ENCODE measurements around the gene DNMT1.

The DNMT1 gene

GRCh38 chr19:10100163-10100785, 94.5 kb downstream of the DNMT1 start:
- DNase-seq (ENCODE audit: low read depth): no peak
- peak overlapping the region; percentile 22; the same call in 1 of the 2 replicates for H3K4me3 ChIP-seq (ENCODE audit: low read depth, low read length)
- TF ChIP-seq CTCF (IDR thresholded peaks at IDR 0.05; ENCODE audit: low read depth, low read length, missing control alignments): no peak

- no peak for TF ChIP-seq CTCF (IDR thresholded peaks at IDR 0.05; ENCODE audit: low read depth, low read length, missing control alignments)
- no peak for DNase-seq (ENCODE audit: low read depth)
- peak overlapping the region; percentile 49 for H3K4me3 ChIP-seq (ENCODE audit: low read depth, low read length)
Observed at GRCh38 chr19:10096615-10096963, 98.2 kb downstream of the DNMT1 start.

- no peak for TF ChIP-seq CTCF (IDR thresholded peaks at IDR 0.05; ENCODE audit: low read depth, low read length, missing control alignments)
- peak overlapping the region; percentile 49 for H3K4me3 ChIP-seq (ENCODE audit: low read depth, low read length)
- peak; percentile 65 for DNase-seq (ENCODE audit: low read depth)
Observed at GRCh38 chr19:10095948-10096614, 98.7 kb downstream of the DNMT1 start.

- H3K4me3 ChIP-seq (ENCODE audit: low read depth, low read length): peak overlapping the region; percentile 39
- no peak for TF ChIP-seq CTCF (IDR thresholded peaks at IDR 0.05; ENCODE audit: low read depth, low read length, missing control alignments)
- DNase-seq (ENCODE audit: low read depth): no peak
Observed at GRCh38 chr19:10095622-10095947, 99.2 kb downstream of the DNMT1 start.

GRCh38 chr19:10093295-10094186, 101.2 kb downstream of the DNMT1 start:
- H3K4me3 ChIP-seq (ENCODE audit: low read depth, low read length): no peak overlapping the region
- no peak for TF ChIP-seq CTCF (IDR thresholded peaks at IDR 0.05; ENCODE audit: low read depth, low read length, missing control alignments)
- DNase-seq (ENCODE audit: low read depth): no peak

- no peak overlapping the region for H3K4me3 ChIP-seq (ENCODE audit: low read depth, low read length)
- no peak for DNase-seq (ENCODE audit: low read depth)
- no peak for TF ChIP-seq CTCF (IDR thresholded peaks at IDR 0.05; ENCODE audit: low read depth, low read length, missing control alignments)
Observed at GRCh38 chr19:10092648-10093294, 102.0 kb downstream of the DNMT1 start.

All from GM12864 (cell line).